AG04450 (cell line): ENCODE data around the gene SPAG16. TPM values are rescaled to one million over a fixed set of nuclear protein-coding genes. Genes with fewer than 3 reads are reported as not detected.

ENCODE experiments used
- CTCF ChIA-PET: fragments of 300-600, 350-600 bp; formaldehyde crosslinking; extraction: SDS; loops from one replicate; lab custom pipeline; 2022; ENCODE audit warnings: antibody characterized with exemption, inconsistent platforms; lab: Charles Lee
- POLR2A ChIA-PET: fragments of 350-600 bp; formaldehyde crosslinking; extraction: SDS; loops from one replicate; lab custom pipeline; 2021; ENCODE audit warnings: antibody characterized with exemption, inconsistent platforms; lab: Yijun Ruan, JAX
- DNase-seq: peaks from one replicate; pipeline ENCODE4 v3.0.0-alpha.2; 2011; ENCODE audit warnings: low read depth, low spot score
- H3K27ac ChIP-seq: one replicate; pipeline ENCODE4 v1.5.1; 2012; ENCODE audit warnings: low read depth, low read length, control low read depth
- H3K27me3 ChIP-seq: one replicate; pipeline ENCODE4 v1.6.0; 2012; ENCODE audit warnings: low read length; ENCODE audit not compliant: control insufficient read depth, insufficient read depth
- H3K4me3 ChIP-seq: 2 replicates; pipeline ENCODE4 v1.5.1; 2011; ENCODE audit warnings: mild to moderate bottlenecking, low read depth, low read length, control low read depth
- H3K9me3 ChIP-seq: 2 replicates; pipeline ENCODE4 v1.5.1; 2012; ENCODE audit warnings: low read length; ENCODE audit not compliant: control insufficient read depth, insufficient read depth
- CTCF ChIP-seq: IDR thresholded peaks from 2 replicates; pipeline ENCODE4 v1.5.1; 2011; ENCODE audit warnings: low read depth, low read length, control low read depth, inconsistent platforms
- polyA plus RNA-seq: library from polyadenylated mRNA; depleted of rRNA; stranded (reverse); fragments of >200 nt; gene quantifications from 2 replicates; pipeline ENCODE4 v1.2.3, GENCODE V29; 2011

SPAG16 gene
- polyA plus RNA-seq, 1 experiment: 28.1 TPM

DNA sequence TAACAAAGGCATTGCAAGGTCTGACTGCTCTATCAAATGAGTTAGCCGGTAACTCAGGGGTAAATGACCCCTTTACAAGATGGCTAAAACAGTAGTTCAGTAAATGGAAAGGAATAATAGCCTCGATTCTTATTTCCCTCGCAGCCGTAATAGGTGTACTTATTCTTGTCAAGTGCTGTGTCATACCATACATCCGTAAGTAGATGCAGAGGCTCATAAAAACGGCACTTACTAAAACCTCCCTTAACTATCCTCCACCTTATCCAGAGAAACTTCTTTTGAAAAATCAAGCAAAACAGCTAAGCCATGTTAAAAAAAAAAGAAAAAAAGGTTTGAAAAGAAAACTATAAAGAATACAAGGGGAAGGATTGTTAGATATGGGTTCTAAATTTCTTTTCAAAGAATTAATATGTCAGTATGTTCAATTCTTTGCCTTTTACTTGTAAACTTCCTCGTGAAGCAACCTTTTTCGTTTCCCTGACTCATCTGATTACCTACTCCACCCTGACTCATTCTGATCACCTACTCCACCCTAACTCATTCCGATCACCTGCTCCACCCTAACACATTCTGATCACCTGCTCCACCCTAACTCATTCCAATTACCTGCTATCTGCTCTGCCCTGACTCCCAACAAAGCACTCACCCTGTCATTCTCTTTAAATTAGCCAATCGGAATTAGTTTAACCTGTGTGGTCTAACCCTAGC, 127.5 kb downstream of the SPAG16 start:
- no peak for TF ChIP-seq CTCF
- POLR2A ChIA-PET: no interaction called here
- CTCF ChIA-PET: no interaction called here
- H3K4me3 ChIP-seq: no peak overlapping the region
- DNase-seq: no peak
- H3K9me3 ChIP-seq: no peaks in the 10 kb centered on the region; the same call in 1 of the 2 replicates
- H3K27ac ChIP-seq: no peak overlapping the region
- H3K27me3 ChIP-seq: no peaks in the 10 kb centered on the region

DNA sequence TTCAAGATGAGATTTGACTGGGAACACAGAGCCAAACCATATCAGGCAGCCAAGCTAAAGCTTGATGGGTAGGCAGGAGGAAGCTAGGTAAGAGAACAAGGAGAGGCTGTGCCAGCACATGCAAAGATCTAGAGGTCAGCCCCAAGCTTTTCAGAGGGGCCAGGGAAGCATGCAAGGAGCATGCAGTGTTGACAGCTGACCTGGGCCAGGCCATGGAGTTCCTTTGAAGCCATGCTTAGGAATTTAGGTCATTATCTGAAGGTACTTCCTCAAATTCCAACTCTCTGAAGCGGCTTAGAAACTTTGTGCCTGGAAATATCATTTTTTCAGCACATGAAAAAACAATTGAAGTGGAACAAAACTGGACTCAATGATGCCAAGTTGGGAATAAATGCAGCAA, 130.8 kb downstream of the SPAG16 start:
- ChIA-PET POLR2A (no interaction called here), CTCF (no interaction called here)
- no peak for TF ChIP-seq CTCF
- no peaks in the 10 kb centered on the region for H3K27me3 ChIP-seq
- H3K4me3 ChIP-seq: no peak overlapping the region
- no peak for DNase-seq
- no peak overlapping the region for H3K27ac ChIP-seq
- H3K9me3 ChIP-seq: no peaks in the 10 kb centered on the region

DNA sequence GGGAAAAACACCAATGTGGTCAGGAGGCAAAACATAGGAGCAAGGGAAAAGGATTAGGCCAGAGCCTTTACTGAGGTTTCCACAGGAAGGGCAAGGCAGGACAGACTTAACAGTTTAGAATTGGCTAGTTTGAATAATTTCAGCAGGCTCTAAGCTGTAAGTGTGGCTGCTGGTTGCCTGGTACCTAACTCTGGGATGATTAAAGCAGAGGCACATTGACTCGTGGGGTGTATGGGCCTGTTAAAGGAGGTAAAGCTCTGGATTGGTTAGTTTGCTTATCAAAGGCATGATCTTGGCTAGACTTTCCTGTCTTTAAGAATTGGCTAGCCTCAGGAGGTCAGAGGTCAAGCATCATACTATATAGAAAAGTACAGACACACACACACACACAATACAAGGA, 132.6 kb downstream of the SPAG16 start:
- H3K27ac ChIP-seq: no peak overlapping the region
- no peaks in the 10 kb centered on the region for H3K27me3 ChIP-seq
- no peak overlapping the region for H3K4me3 ChIP-seq
- DNase-seq: no peak
- no peak for TF ChIP-seq CTCF
- POLR2A ChIA-PET: no interaction called here
- H3K9me3 ChIP-seq: no peaks in the 10 kb centered on the region
- CTCF ChIA-PET: no interaction called here

GRCh38 chr2:213419980-213420379, 135.7 kb downstream of the SPAG16 start:
- H3K27ac ChIP-seq: no peak overlapping the region
- no peak overlapping the region for H3K4me3 ChIP-seq
- CTCF ChIA-PET: no interaction called here
- no peaks in the 10 kb centered on the region for H3K27me3 ChIP-seq
- POLR2A ChIA-PET: no interaction called here
- H3K9me3 ChIP-seq: no peaks in the 10 kb centered on the region
- DNase-seq: no peak
- no peak for TF ChIP-seq CTCF

DNA sequence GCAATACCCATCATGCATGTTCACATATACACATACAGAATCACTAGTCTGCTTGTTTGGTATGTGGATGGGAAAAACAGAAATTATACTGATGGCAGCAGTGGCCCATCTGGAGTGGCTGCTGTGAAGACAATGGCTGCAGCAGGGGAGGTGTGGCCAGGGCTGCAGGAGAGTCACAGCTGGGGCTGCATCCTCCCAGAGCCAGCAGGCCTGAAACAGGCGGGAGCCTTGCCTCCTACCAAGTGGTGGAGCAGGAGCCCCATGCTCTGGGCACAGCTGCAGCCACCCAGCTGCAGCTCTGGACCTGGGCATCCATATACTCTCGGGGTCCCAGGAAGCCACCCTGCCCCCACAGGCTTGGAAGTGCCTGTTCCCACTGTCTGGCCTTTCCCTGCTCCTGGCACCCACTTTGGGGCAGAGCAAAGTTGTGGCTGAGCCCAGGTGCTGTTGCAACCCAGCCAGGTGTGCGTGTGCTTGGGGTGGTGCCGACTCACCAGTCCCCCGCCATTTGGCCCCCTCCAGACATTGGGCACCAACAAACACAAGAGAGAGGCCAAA, 136.6 kb downstream of the SPAG16 start:
- no peaks in the 10 kb centered on the region for H3K27me3 ChIP-seq
- no peak for TF ChIP-seq CTCF
- no peak overlapping the region for H3K4me3 ChIP-seq
- no peak for DNase-seq
- ChIA-PET POLR2A (no interaction called here), CTCF (no interaction called here)
- no peak overlapping the region for H3K27ac ChIP-seq
- no peaks in the 10 kb centered on the region for H3K9me3 ChIP-seq
